Endothelial cell of umbilical vein (primary cell): ENCODE measurements around the gene NATD1. TPM values are rescaled to one million over a fixed set of nuclear protein-coding genes. Genes with fewer than 3 reads are reported as not detected.

ENCODE experiments used
- BruUV-seq: library from RNA; stranded (reverse); fragments of 400-500 nt; replicated peaks from 2 replicates; lab custom pipeline; 2021; lab: Mats Ljungman, UMichigan
- CTCF ChIA-PET: fragments of 300-600, 350-600 bp; sonication (Branson Sonifier 250); formaldehyde crosslinking; loops from one replicate; lab custom pipeline; 2021; ENCODE audit warnings: antibody characterized with exemption, inconsistent platforms; lab: Charles Lee
- POLR2A ChIA-PET: fragments of 300-600, 350-600 bp; sonication (Branson Sonifier 250); formaldehyde crosslinking; loops from one replicate; lab custom pipeline; 2021; ENCODE audit warnings: antibody characterized with exemption, inconsistent platforms; lab: Charles Lee
- DNase-seq: peaks from one replicate; pipeline ENCODE4 v3.0.0-alpha.2; 2011; ENCODE audit warnings: low read depth, low spot score
- FAIRE-seq: peaks from 2 replicates; lab custom pipeline; 2011; peaks lifted over from hg19 to GRCh38; lab: Jason Lieb, UNC
- H2AFZ ChIP-seq: 2 replicates; pipeline ENCODE4 v1.6.0; 2012; ENCODE audit warnings: low read depth, low read length, control low read depth, inconsistent platforms
- H3K27ac ChIP-seq: 2 replicates; pipeline ENCODE4 v1.5.1; 2011; ENCODE audit warnings: low read depth, mild to moderate bottlenecking, control low read depth, low read length, moderate library complexity; ENCODE audit not compliant: insufficient read depth
- H3K27me3 ChIP-seq, 2 experiments: 2 replicates each; pipeline versions ENCODE4 v1.6.0 to v1.6.1; 2011; ENCODE audit warnings: low read length in 2 of 2, mixed read lengths in 1 of 2; ENCODE audit not compliant: control insufficient read depth in 2 of 2, insufficient read depth in 2 of 2
- H3K36me3 ChIP-seq, 2 experiments: 2 replicates in 1 of 2; 3 replicates in 1 of 2; pipeline ENCODE4 v1.5.1; 2011; ENCODE audit warnings: low read length in 2 of 2, mild to moderate bottlenecking in 1 of 2, moderate library complexity in 1 of 2; ENCODE audit not compliant: control insufficient read depth in 2 of 2, insufficient read depth in 2 of 2; ENCODE audit errors: extremely low read depth in 1 of 2
- H3K4me1 ChIP-seq: 3 replicates; pipeline ENCODE4 v1.5.1; 2011; ENCODE audit warnings: mild to moderate bottlenecking, low read length; ENCODE audit not compliant: control insufficient read depth, insufficient read depth; ENCODE audit errors: extremely low read depth
- H3K4me2 ChIP-seq: 2 replicates; pipeline ENCODE4 v1.6.1; 2011; ENCODE audit warnings: low read length, control low read depth, mixed read lengths; ENCODE audit not compliant: insufficient read depth
- H3K4me3 ChIP-seq, 3 experiments: fragments of 200-600 bp in 1 of 3; sonication (generic), shearing (Covaris generic) in 1 of 3; replicated peaks in 1 of 3; 2 replicates each; pipeline ENCODE4 v1.5.1; 2011 to 2016; ENCODE audit warnings: control low read depth in 3 of 3, low read length in 3 of 3, mild to moderate bottlenecking in 2 of 3, inconsistent platforms in 1 of 3, low read depth in 1 of 3, moderate library complexity in 1 of 3; ENCODE audit not compliant: insufficient read depth in 1 of 3
- H3K79me2 ChIP-seq: 2 replicates; pipeline ENCODE4 v1.6.0; 2012; ENCODE audit warnings: low read length, inconsistent platforms; ENCODE audit not compliant: control insufficient read depth, insufficient read depth
- H3K9ac ChIP-seq: replicated peaks from 2 replicates; pipeline ENCODE3; 2011; ENCODE audit warnings: low read length, control low read depth; ENCODE audit not compliant: insufficient read depth; ENCODE audit errors: extremely low read depth
- H3K9me1 ChIP-seq: replicated peaks from 3 replicates; pipeline ENCODE4 v1.6.0; 2011; ENCODE audit warnings: mild to moderate bottlenecking, low read length; ENCODE audit not compliant: control insufficient read depth, insufficient read depth; ENCODE audit errors: extremely low read depth
- H3K9me3 ChIP-seq: replicated peaks from 2 replicates; pipeline ENCODE4 v1.5.1; 2012; ENCODE audit warnings: low read length, inconsistent platforms; ENCODE audit not compliant: control insufficient read depth, insufficient read depth
- H4K20me1 ChIP-seq: replicated peaks from 2 replicates; pipeline ENCODE3; 2011; ENCODE audit warnings: mild to moderate bottlenecking, low read length; ENCODE audit not compliant: control insufficient read depth, insufficient read depth; ENCODE audit errors: extremely low read depth
- CTCF ChIP-seq, 2 donors: IDR thresholded peaks; 1 replicate in 1 of 2; 2 replicates in 1 of 2; pipeline ENCODE4 v1.5.1; 2011; ENCODE audit warnings: low read length in 2 of 2, mild to moderate bottlenecking in 2 of 2, moderate library complexity in 2 of 2, control low read depth in 1 of 2, inconsistent platforms in 1 of 2, low read depth in 1 of 2; ENCODE audit not compliant: insufficient read depth in 1 of 2; ENCODE audit errors: extremely low read depth in 1 of 2
- EZH2 ChIP-seq: IDR thresholded peaks from 2 replicates; pipeline ENCODE4 v1.6.1; 2012; ENCODE audit warnings: borderline replicate concordance, low read depth, mild to moderate bottlenecking, moderate library complexity, low read length, inconsistent platforms; ENCODE audit not compliant: severe bottlenecking
- FOS ChIP-seq: IDR thresholded peaks from 2 replicates; pipeline ENCODE4 v1.6.1; 2011; ENCODE audit warnings: mild to moderate bottlenecking, low read length, moderate library complexity, borderline replicate concordance; ENCODE audit not compliant: insufficient read depth
- GATA2 ChIP-seq: IDR thresholded peaks from 2 replicates; pipeline ENCODE4 v1.7.0; 2011; ENCODE audit warnings: low read depth, mild to moderate bottlenecking, moderate library complexity, mixed read lengths, low read length; ENCODE audit not compliant: insufficient read length, insufficient read depth
- JUN ChIP-seq: IDR thresholded peaks from 2 replicates; pipeline ENCODE4 v1.6.1; 2011; ENCODE audit warnings: borderline replicate concordance, low read depth; ENCODE audit not compliant: insufficient read length, insufficient read depth
- MAX ChIP-seq: IDR thresholded peaks from 2 replicates; pipeline ENCODE4 v1.6.1; 2011; ENCODE audit not compliant: insufficient read depth, insufficient read length
- MYC ChIP-seq: IDR thresholded peaks from one replicate; pipeline ENCODE4 v1.6.1; 2011; ENCODE audit warnings: mild to moderate bottlenecking, low read depth, low read length
- POLR2A ChIP-seq: IDR thresholded peaks from 2 replicates; pipeline ENCODE4 v1.6.1; 2012; ENCODE audit warnings: low read depth, mild to moderate bottlenecking, control low read depth, low read length
- POLR2AphosphoS5 ChIP-seq: IDR thresholded peaks from 2 replicates; pipeline ENCODE4 v1.6.1; 2012; ENCODE audit warnings: low read depth, mild to moderate bottlenecking, control low read depth, low read length, moderate library complexity; ENCODE audit not compliant: insufficient read depth
- dilution Hi-C: fragments of 300-500 bp; cut with MboI; formaldehyde crosslinking; loops from one replicate; pipeline ENCODE4 v1.15.0; 2019; ENCODE audit warnings: low sequenced_read_pairs; ENCODE audit not compliant: extremely low pct_ligation_motif_present
- intact Hi-C: fragments of 100-400 bp; cut with micrococcal nuclease; formaldehyde crosslinking; loops from one replicate; pipeline ENCODE4 v1.10.0; 2022
- polyA plus RNA-seq, 4 experiments: library from polyadenylated mRNA; depleted of rRNA in 3 of 4; stranded (reverse) in 3 of 4; unstranded in 1 of 4; fragments of >200 nt; gene quantifications; 2 replicates each; pipeline versions ENCODE4 v1.2.1 to v1.2.3, GENCODE V29; 2011 to 2012; ENCODE audit warnings: missing spikeins in 1 of 4
- total RNA-seq: library from RNA; stranded (reverse); gene quantifications from 2 replicates; pipeline ENCODE4 v1.2.3, GENCODE V29; 2021

Gene NATD1
- total and polyA plus RNA-seq, 2 donors (not counting 3 experiments of a cell fraction or from before 2014, with no cell fraction given): 7.0 to 7.2 TPM

- no peak overlapping the region for H3K27ac ChIP-seq
These were observed 42.7 kb downstream of the NATD1 start for GRCh38 chr17:21210411-21211076.

More at GRCh38 chr17:21210411-21211076, 42.7 kb downstream of the NATD1 start:
- no TSS peak for BruUV-seq
- ChIA-PET CTCF (interaction anchor here (4.5 kb wide), 1 partner anchor 82 kb away, joined by 35 read pairs; no protein-coding TSS in a partner anchor), POLR2A (no interaction called here)
- Histone ChIP-seq H3K4me1 (peaks cover 19% of the 10 kb centered on the region), H2AFZ (no peak overlapping the region), H3K9ac (no peak overlapping the region), H4K20me1 (no peaks in the 10 kb centered on the region), H3K36me3 (peaks cover 2 to 10% of the 10 kb centered on the region in 2 experiments), H3K27me3 (no peaks in the 10 kb centered on the region), H3K79me2 (peaks cover 85% of the 10 kb centered on the region), H3K9me3 (no peaks in the 10 kb centered on the region), H3K4me2 (no peak overlapping the region), H3K4me3 (no peak overlapping the region), H3K9me1 (no peaks in the 10 kb centered on the region)
- TF ChIP-seq POLR2AphosphoS5 (no peak), CTCF (IDR thresholded peaks at IDR 0.05; ENCODE audit: extremely low read depth in 1 of 2, insufficient read depth in 1 of 2, low read depth in 1 of 2, low read length in 2 of 2) (no peak), EZH2 (no peak), JUN (no peak), FOS (no peak), MYC (no peak), GATA2 (no peak), POLR2A (no peak), MAX (no peak)
- dilution Hi-C loops: no loop called here
- DNase-seq (no peak), FAIRE-seq (no peak)
- intact Hi-C loops: loop anchor here (10.0 kb wide), 1 partner anchor 46 kb away; no protein-coding TSS in a partner anchor
